Nucleus accumbens (tissue), 56 donors: ENCODE data around the gene POLD4.
A peak's percentile ranks its signal among the peaks of the same experiment; 100 is the strongest.
"Not testable (repeated sequence)": the region's sequence is repeated elsewhere in the genome, so short reads cannot be mapped to it uniquely, and the experiment has no call there.

ENCODE experiments used
- DNase-seq, 56 donors: peaks; one replicate each; lab custom pipeline; 2025; lab: John Stamatoyannopoulos, UW

The POLD4 gene

GRCh38 chr11:67320011-67320410 is 33.3 kb downstream of the POLD4 start:
- no peak for DNase-seq

- not testable (repeated sequence) for DNase-seq
Observed at GRCh38 chr11:67318876-67319275, 34.5 kb downstream of the POLD4 start.

GRCh38 chr11:67317888-67318555 is 35.3 kb downstream of the POLD4 start:
- DNase-seq = peak in 3 of 56 donors; percentile 43 to 67 (median 53)

- DNase-seq = peak; percentile 45 to 99 (median 94)
Observed at GRCh38 chr11:67317205-67317887, 36.0 kb downstream of the POLD4 start.

- DNase-seq = no peak
Observed at GRCh38 chr11:67316882-67317204, 36.5 kb downstream of the POLD4 start.

GRCh38 chr11:67315325-67315909 is 37.9 kb downstream of the POLD4 start:
- no peak for DNase-seq

GRCh38 chr11:67314218-67314617 is 39.1 kb downstream of the POLD4 start:
- no peak for DNase-seq

GRCh38 chr11:67313125-67313890 is 40.0 kb downstream of the POLD4 start:
- no peak for DNase-seq

- no peak for DNase-seq
Observed at GRCh38 chr11:67312187-67313021, 40.9 kb downstream of the POLD4 start.

GRCh38 chr11:67311556-67312082 is 41.7 kb downstream of the POLD4 start:
- DNase-seq = no peak

- no peak for DNase-seq
Observed at GRCh38 chr11:67311051-67311555, 42.2 kb downstream of the POLD4 start.

- DNase-seq = no peak
Observed at GRCh38 chr11:67310246-67311050, 42.9 kb downstream of the POLD4 start.

GRCh38 chr11:67309661-67310061 is 43.7 kb downstream of the POLD4 start:
- no peak for DNase-seq

GRCh38 chr11:67309166-67309565 is 44.2 kb downstream of the POLD4 start:
- DNase-seq = no peak

GRCh38 chr11:67308031-67308866 is 45.1 kb downstream of the POLD4 start:
- DNase-seq = no peak

GRCh38 chr11:67307545-67308001 is 45.8 kb downstream of the POLD4 start:
- DNase-seq = no peak

- no peak for DNase-seq
Observed at GRCh38 chr11:67306769-67307544, 46.4 kb downstream of the POLD4 start.
